ENCODE results near the gene RRAGB.

DNA sequence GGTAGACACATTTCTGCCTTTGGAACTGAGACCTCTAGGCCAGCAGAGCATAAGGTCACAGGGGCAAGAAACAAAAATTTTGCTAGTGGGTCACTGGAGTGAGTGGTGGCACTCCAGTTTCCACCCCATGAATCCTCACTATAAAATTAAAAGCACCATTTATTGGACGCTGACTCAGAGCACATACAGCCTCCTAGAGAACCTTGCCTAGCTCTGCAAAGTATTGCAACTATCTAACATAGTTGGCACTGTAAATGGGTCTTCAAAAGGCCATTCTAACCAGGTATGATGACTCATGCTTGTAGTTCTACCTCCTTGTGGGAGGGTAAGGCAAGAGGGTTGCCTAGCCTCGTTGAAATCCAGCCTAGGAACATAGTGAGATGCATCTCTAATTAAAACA is 25.1 kb downstream of the RRAGB start:
- TF ChIP-seq POLR2AphosphoS5 (IDR thresholded peaks at IDR 0.05; ENCODE audit: insufficient read depth in 1 of 2, low read depth in 1 of 2) (no peak), POLR2A (IDR thresholded peaks at IDR 0.05) (no peak)
- TF ChIP-seq, protein P1, sequence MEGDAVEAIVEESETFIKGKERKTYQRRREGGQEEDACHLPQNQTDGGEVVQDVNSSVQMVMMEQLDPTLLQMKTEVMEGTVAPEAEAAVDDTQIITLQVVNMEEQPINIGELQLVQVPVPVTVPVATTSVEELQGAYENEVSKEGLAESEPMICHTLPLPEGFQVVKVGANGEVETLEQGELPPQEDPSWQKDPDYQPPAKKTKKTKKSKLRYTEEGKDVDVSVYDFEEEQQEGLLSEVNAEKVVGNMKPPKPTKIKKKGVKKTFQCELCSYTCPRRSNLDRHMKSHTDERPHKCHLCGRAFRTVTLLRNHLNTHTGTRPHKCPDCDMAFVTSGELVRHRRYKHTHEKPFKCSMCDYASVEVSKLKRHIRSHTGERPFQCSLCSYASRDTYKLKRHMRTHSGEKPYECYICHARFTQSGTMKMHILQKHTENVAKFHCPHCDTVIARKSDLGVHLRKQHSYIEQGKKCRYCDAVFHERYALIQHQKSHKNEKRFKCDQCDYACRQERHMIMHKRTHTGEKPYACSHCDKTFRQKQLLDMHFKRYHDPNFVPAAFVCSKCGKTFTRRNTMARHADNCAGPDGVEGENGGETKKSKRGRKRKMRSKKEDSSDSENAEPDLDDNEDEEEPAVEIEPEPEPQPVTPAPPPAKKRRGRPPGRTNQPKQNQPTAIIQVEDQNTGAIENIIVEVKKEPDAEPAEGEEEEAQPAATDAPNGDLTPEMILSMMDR (IDR thresholded peaks at IDR 0.05) = no peak
